ENCODE results near the gene MRPL55.

GRCh38 chr1:228090613-228091081 lies 18.5 kb downstream of the MRPL55 start:
- TF ChIP-seq, protein P1, sequence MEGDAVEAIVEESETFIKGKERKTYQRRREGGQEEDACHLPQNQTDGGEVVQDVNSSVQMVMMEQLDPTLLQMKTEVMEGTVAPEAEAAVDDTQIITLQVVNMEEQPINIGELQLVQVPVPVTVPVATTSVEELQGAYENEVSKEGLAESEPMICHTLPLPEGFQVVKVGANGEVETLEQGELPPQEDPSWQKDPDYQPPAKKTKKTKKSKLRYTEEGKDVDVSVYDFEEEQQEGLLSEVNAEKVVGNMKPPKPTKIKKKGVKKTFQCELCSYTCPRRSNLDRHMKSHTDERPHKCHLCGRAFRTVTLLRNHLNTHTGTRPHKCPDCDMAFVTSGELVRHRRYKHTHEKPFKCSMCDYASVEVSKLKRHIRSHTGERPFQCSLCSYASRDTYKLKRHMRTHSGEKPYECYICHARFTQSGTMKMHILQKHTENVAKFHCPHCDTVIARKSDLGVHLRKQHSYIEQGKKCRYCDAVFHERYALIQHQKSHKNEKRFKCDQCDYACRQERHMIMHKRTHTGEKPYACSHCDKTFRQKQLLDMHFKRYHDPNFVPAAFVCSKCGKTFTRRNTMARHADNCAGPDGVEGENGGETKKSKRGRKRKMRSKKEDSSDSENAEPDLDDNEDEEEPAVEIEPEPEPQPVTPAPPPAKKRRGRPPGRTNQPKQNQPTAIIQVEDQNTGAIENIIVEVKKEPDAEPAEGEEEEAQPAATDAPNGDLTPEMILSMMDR (IDR thresholded peaks at IDR 0.05 in 4 of 5, conservative IDR thresholded peaks at IDR 0.05 in 1 of 5) = no peak
- TF ChIP-seq POLR2A (IDR thresholded peaks at IDR 0.05) = no peak
